Measurements from ENCODE around the gene KIF5A.

KIF5A gene

DNA sequence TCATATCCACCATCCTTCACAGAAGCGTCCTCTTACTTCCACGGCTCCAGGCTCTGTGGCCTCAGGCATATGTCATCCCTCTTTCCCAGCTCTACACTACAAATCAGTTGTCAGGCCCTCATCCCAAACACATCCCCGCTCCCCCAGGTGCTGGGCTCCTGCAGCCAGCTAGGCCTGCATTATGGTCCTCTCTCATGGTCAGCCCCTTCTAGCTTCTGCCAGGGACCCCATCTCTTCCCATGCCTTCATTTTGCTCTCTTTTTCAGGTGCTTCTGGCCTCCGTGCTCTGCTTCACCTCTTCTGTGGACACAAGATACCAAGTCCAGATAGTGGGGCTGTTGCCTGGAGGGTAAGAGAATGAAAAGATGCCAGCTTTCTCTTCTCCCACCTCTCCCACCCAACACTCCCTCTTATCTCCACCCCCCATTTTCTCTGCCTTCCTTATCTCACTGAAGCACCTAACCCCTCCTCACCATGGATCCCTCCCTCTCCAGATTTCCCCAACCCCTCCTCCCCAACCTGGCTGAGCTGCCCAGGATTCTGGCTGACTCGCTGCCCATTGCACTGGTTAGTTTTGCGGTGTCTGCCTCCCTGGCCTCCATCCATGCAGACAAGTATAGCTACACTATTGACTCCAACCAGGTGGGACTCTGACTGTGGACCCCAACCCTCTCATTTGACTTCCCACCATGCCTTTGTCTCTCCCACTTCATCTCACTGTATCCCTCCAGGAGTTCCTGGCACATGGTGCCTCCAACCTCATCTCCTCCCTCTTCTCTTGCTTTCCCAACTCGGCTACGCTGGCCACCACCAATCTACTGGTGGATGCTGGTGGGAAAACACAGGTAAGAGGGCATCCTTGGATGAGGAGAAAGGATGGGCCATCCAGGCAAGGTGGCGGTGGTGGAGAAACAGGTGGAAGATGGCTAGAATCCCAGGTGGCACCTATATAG is 72.7 kb downstream of the KIF5A start:
- DNase-seq = no peak

GRCh38 chr12:57623385-57623784 is 73.5 kb downstream of the KIF5A start:
- no peak for DNase-seq

DNA sequence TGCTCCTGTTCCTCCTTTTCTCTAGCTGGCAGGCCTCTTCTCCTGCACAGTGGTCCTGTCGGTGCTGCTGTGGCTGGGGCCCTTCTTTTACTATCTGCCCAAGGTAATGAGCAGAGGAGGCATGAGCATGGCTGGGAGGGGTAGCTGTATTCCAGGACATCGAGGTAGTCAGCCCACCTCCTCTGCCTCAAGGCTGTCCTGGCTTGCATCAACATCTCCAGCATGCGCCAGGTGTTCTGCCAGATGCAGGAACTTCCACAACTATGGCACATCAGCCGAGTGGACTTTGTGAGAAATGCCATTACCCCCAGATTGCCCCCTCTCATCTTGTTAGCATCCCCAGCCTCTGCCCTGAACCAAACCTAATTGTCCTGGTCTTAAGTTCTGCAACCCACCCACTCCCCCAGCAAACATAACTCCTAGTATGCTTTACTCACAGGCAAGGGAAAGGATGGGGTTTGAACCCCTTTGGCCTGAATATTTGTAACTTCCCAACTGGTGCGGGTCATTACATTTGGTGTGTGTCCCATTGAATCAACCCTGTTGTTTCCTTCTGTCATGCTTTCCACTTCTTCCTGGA is 74.1 kb downstream of the KIF5A start:
- DNase-seq = no peak

DNA sequence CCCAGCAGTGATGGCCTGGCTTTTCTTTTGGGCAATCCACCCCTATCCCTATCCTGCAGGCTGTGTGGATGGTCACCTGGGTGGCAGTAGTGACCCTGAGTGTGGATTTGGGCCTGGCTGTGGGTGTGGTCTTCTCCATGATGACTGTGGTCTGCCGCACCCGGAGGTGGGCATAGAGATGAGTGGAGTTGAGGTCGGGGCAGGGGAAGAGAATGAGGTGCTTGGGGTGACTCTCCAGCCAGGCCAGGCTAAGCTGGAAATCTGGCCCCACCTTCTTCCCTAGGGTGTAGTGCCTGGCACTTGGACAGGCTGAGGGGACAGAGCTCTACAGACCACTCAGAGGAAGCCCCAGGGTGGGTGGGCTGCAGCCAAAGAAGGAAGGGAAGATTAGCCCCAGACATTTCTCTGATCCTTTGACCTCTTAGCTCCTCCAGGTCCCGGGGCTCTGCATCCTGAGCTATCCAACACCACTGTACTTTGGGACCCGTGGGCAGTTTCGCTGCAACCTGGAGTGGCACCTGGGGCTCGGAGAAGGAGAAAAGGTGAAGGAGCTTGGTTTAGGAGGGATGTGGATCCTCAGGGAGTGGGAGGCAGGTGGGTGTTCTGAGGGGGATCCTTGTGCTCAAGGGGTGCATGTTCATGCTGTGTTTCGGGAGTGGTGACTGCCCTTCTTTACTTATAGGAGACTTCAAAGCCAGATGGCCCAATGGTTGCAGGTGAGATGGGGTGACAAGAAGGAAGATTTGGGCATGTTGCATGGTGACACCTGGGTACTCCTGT is 74.8 kb downstream of the KIF5A start:
- DNase-seq = no peak

GRCh38 chr12:57625261-57626032 is 75.6 kb downstream of the KIF5A start:
- no peak for DNase-seq

DNA sequence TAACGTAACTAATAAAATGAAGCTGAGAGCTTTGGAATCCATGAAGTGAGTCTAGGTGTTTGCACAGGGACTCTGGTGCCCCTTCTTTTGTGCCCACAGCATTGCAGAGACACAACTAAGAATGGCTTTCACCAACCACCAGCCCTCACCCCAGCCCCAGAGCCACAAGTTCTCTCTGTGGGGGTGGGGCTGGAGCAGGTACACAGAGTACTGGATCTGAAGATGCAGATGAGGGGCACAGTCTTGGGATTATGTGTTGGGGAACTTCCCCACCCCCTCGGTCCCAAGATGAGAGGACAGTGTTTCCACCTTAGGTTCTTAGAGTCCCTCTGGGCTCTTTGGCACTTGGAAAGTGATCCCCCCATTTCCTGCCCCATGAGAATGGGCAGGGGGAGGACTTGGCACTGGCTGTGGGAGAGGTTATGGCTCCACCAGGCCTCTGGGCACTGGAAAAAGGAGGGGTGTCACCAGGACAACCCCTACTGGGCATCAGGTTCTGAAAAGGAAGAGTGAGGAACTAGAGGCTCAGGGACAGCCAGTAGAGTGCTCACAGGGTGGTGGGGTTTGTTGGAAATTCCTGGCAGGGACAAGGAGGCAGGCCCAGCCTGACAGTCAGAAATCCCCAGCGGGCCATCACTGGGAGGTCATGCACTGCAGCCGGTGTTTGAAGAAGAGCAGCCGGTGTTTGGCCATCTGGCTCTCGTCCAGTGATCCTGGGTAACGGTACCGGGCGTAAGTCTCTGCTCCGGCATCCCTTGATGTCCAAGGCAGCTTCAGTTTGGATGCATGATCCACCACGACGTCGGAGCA is 76.5 kb downstream of the KIF5A start:
- no peak for DNase-seq

GRCh38 chr12:57626921-57627445 is 77.1 kb downstream of the KIF5A start:
- DNase-seq = no peak

DNA sequence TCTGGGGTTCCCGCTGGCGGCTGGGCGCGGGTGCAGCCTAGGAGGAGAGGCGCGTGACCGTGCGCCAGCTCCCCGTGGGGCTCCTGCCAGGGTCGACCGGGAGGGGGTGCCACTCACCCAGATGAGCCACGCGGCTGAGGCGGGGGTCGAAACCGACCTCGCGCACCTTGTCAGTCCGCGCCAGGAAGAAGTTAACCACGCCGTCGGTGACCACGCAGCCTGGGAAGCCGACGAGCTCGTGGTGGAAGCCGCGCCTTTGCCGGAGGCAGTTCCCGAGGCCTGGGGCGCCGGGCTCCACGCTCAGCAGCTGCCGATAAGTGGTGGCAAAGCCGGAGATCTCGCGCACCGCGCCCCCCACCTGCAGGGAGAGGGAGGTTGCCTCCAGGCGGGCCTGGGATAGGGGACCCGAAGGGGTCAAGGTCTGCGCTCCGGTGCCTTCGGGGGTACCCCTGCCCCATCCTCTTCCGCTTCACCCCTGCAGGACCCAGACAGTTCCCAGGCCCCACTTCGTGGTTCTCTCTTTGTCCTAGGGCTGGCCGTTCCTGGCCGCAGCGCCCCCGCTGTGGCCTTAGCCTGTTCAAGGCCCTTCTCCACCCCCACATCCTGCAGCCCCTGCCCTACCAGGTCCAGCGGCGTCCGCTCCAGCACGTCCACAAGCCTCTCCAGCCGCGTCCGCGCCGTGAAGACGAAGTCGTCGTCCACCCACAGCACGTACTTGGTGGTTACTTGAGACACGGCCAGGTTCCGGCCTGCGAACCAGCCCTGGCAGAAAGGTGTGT is 77.8 kb downstream of the KIF5A start:
- peak; percentile 48 for DNase-seq

GRCh38 chr12:57628280-57629191 is 78.7 kb downstream of the KIF5A start:
- DNase-seq = no peak

DNA sequence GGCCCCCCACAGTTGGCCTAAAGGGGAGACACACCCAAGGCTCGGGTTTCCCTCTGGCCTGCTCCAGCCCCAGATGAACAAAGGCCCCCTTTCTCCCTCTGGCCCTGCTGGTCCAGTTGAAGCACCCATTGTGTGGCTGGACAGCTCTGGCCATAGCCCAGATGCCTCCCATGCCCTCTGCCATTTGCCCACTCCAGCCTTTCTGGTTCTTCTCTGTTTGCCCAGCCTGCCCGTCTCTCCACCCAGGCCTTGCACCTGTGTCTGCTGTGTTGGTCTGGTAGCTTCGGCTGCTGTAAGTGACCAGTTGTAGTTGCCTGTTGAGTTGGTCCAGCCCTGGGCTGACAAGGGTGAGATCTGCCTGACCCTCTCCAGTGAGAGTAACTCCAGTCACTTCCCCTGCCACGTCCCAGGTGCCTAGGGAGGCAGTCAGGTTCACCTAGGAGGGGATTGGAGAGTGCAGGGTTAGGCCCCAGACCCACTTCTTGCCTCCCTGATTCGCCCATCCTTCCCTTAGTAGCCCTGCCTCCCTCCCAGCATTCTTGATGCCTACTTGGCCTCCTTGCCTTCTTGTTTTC is 80.1 kb downstream of the KIF5A start:
- no peak for DNase-seq

DNA sequence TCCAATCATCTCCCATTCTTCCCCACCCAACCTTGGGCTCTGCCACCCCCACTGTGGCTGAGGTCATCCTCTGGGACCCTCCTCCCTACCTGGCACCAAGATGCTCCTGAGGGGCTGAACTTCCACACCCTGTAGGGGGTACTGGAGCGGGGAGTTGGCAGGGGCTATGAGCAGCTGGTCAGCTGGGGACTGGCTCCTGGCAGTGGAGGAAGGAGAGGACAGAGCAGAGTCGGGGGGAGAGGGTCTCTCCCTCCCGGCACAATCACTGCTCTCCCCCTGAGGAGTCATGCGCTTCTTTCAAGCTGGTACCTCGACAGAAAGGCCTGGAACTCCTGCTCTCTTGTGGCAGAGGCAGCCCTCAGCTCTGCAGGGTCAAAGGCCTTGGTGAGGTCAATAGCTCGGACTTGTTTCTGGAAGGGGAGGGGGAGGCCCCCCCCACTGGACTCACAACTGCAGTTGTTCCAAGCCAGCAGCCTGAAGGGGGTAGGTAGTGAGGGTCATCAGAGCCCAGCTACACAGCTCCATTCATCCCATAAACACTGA is 81.1 kb downstream of the KIF5A start:
- DNase-seq = no peak

GRCh38 chr12:57631566-57632072 is 81.8 kb downstream of the KIF5A start:
- no peak for DNase-seq

- DNase-seq = peak; percentile 45
Measured at GRCh38 chr12:57632073-57632957, 82.5 kb downstream of the KIF5A start.

DNA sequence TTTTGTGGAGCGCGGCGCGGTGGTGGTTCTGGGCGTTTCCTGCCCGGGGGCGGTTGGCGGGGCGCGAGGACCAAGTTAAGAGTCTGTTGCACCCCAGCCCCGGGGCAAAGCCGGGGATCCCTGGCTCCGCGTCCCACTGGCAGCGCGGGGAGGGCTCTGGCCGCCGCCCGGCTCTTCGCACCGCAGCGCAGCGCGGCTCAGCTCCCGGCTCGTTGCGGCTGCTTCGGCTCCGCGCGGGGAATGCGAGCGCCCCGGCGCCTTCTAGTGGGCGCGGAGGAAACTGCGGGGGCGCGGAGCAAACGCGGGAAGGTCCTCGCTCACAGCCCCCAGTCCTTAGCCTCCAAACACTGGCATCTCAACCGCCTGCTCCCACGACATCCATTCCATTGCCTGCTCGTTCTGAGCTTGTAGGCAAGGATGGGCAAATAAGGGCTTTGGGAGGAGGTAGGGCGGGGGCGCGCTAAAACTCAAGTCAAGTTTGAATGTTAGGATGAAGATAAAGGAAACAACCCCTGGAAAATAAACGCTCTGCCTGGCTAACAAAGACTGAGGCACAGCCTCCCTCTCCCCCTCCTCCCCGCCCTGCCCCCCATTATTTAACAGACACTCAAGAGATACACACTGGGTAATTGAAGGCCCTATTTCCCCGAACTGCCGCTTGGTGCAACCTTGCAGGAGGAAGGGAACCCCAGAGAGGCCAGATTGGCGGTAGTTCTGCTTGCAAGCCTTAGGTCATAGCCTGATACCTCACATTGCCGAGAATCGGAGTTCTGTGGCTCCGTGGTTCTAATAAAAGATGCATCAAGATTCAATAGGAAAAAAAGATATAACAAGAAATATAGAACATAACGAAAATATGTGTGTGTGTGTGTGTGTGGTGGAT is 83.4 kb downstream of the KIF5A start, which contains the start of gene B4GALNT1:
Gene B4GALNT1, minus strand, starts transcription at position 244 of the 883 bp plus-strand sequence. CDS start 1,069 bp downstream, outside the sequence.
- DNase-seq = peak; percentile 79
